Measurements from ENCODE around the gene PCDHGB7.

DNA sequence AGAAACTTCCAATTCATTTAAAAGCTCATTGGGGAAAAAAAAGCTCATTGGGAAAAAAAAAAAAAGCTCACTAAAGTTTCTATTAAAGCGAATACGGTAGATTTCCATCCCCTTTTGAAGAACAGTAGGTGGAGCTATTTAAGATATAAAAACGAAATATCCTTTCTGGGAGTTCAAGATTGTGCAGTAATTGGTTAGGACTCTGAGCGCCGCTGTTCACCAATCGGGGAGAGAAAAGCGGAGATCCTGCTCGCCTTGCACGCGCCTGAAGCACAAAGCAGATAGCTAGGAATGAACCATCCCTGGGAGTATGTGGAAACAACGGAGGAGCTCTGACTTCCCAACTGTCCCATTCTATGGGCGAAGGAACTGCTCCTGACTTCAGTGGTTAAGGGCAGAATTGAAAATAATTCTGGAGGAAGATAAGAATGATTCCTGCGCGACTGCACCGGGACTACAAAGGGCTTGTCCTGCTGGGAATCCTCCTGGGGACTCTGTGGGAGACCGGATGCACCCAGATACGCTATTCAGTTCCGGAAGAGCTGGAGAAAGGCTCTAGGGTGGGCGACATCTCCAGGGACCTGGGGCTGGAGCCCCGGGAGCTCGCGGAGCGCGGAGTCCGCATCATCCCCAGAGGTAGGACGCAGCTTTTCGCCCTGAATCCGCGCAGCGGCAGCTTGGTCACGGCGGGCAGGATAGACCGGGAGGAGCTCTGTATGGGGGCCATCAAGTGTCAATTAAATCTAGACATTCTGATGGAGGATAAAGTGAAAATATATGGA, 13.0 kb downstream of the PCDHGB7 start, which contains the start of gene PCDHGA12:
- TF ChIP-seq, protein P1, sequence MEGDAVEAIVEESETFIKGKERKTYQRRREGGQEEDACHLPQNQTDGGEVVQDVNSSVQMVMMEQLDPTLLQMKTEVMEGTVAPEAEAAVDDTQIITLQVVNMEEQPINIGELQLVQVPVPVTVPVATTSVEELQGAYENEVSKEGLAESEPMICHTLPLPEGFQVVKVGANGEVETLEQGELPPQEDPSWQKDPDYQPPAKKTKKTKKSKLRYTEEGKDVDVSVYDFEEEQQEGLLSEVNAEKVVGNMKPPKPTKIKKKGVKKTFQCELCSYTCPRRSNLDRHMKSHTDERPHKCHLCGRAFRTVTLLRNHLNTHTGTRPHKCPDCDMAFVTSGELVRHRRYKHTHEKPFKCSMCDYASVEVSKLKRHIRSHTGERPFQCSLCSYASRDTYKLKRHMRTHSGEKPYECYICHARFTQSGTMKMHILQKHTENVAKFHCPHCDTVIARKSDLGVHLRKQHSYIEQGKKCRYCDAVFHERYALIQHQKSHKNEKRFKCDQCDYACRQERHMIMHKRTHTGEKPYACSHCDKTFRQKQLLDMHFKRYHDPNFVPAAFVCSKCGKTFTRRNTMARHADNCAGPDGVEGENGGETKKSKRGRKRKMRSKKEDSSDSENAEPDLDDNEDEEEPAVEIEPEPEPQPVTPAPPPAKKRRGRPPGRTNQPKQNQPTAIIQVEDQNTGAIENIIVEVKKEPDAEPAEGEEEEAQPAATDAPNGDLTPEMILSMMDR (IDR thresholded peaks at IDR 0.05; ENCODE audit: low read depth, low read length) = no peak
- TF ChIP-seq EZH2phosphoT487 (IDR thresholded peaks at IDR 0.05; ENCODE audit: low read depth) = no peak
